GM12878 (cell line): Measurements from ENCODE around the gene HIRA. TPM values are rescaled to one million over a fixed set of nuclear protein-coding genes. Genes with fewer than 3 reads are reported as not detected.

ENCODE experiments used
- ATF2 ChIP-seq: IDR thresholded peaks from 2 replicates; pipeline ENCODE4 v1.6.1; 2012; ENCODE audit warnings: low read length, inconsistent platforms
- BRCA1 ChIP-seq: IDR thresholded peaks from 2 replicates; pipeline ENCODE4 v1.6.1; 2011; ENCODE audit warnings: low read depth, low read length, improper control_type of control experiment
- CHD1 ChIP-seq: IDR thresholded peaks from 2 replicates; pipeline ENCODE4 v1.6.1; 2012; ENCODE audit warnings: low read depth, low read length, improper control_type of control experiment
- DPF2 ChIP-seq: fragments of 450-650 bp; IDR thresholded peaks from 2 replicates; pipeline ENCODE4 v1.6.1; 2017; ENCODE audit warnings: mild to moderate bottlenecking
- ESRRA ChIP-seq: IDR thresholded peaks from 2 replicates; pipeline ENCODE4 v1.6.1; 2012; ENCODE audit warnings: mild to moderate bottlenecking, low read length, improper control_type of control experiment
- SUZ12 ChIP-seq: fragments of 200-600 bp; sonication (generic); IDR thresholded peaks from one replicate; pipeline ENCODE4 v1.6.1; 2018; ENCODE audit warnings: antibody characterized with exemption, mild to moderate bottlenecking; ENCODE audit not compliant: unreplicated experiment
- ZBED1 ChIP-seq: IDR thresholded peaks from 2 replicates; pipeline ENCODE4 v1.6.1; 2016; ENCODE audit warnings: borderline replicate concordance
- ZBTB11 ChIP-seq: fragments of 450-650 bp; formaldehyde crosslinking; IDR thresholded peaks from 2 replicates; pipeline ENCODE4 v1.5.0; 2022; ENCODE audit warnings: mild to moderate bottlenecking, missing genetic modification characterization
- polyA plus RNA-seq, 11 experiments: library from polyadenylated mRNA; depleted of rRNA in 4 of 11; unstranded in 6 of 11; stranded (reverse) in 5 of 11; fragments of >200 nt; fragmentation: Nextera tagmentation in 4 of 11; fragmentation: Illumina TruSeq in 1 of 11; extraction: Ambion mirVana in 4 of 11; extraction: Trizol in 1 of 11; gene quantifications; 1 replicate in 1 of 11; 2 replicates in 10 of 11; pipeline versions ENCODE4 v1.2.1 to v1.2.3, GENCODE V29; 2011 to 2016; ENCODE audit warnings: inconsistent platforms in 2 of 11, missing spikeins in 2 of 11, low read depth in 1 of 11
- total RNA-seq, 4 experiments: library from RNA; depleted of rRNA in 3 of 4; stranded (reverse); fragments of >200 nt in 3 of 4; fragmentation: Illumina TruSeq in 1 of 4; extraction: Trizol in 1 of 4; gene quantifications; 2 replicates each; pipeline versions ENCODE4 v1.2.1 to v1.2.3, GENCODE V29; 2013 to 2021

The HIRA gene
- total and polyA plus RNA-seq, 10 of the 15 experiments (the other 5 are each of a cell fraction or from before 2014, with no cell fraction given), result 0.34 to 32.7 (median 14.5) TPM

GRCh38 chr22:19466848-19467752 lies 35.6 kb upstream of the HIRA start (continued):
- TF ChIP-seq SUZ12 (no peak), ZBED1 (no peak), ESRRA (no peak), ZBTB11 (no peak), BRCA1 (no peak), CHD1 (no peak), ATF2 (no peak), DPF2 (no peak)
